Neural progenitor cell (in vitro differentiated cells): ENCODE data around the gene VSX2.

Source experiments
- CTCF ChIP-seq: fragments of 200-600 bp; sonication (generic); IDR thresholded peaks from 2 replicates; pipeline ENCODE4 v1.5.1; 2017; ENCODE audit warnings: antibody characterized with exemption, mild to moderate bottlenecking
- EZH2 ChIP-seq: fragments of 200-600 bp; sonication (generic); IDR thresholded peaks from 2 replicates; pipeline ENCODE4 v1.6.1; 2017; ENCODE audit warnings: antibody characterized with exemption, mild to moderate bottlenecking, moderate library complexity

- TF ChIP-seq CTCF, result no peak
- TF ChIP-seq EZH2, result no peak
Measured at GRCh38 chr14:74260525-74261233, 21.4 kb downstream of the VSX2 start.
